HUDEP-2 (cell line): ENCODE results near the gene HOMER1.
A peak's percentile ranks its signal among the peaks of the same experiment; 100 is the strongest.

ENCODE experiments used
- DNase-seq, 76 experiments: peaks; one replicate each; lab custom pipeline; 2025; ENCODE audit not compliant: unreplicated experiment in 76 of 76; lab: John Stamatoyannopoulos, UW

The HOMER1 gene

DNA sequence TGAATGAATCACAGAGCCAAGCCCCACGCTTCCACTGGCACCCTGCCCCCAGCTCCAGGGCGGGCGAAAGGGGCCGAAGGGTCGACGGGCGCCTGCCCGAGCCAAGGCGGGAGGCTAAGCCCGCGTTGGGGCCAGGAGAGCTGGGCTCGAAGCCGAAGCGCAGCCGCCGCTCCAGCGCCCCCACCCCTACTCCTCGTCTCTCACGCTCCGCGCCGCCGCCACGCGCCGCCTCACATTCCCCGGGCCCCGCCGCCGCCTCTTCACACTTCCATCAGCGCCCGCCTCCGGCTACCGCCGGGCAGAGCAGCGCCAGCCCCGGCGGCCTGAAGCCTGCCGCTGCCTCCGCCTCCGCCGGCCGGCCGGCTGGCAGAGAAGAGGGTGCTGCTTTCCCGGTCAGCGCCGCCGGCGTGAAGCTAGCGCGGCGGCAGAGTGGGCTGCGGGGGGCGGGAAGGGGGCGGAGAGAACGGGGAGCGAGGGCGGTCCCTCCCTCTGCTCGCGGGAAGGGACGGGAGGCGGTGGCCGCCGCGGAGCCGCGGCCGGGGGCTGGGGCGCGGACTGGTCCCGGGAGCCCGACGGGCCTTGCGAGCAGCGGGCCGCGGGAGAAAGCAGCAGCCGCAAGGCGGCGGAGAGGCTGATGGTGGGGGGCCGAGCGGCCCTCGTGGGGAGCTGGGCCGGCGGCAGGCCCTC is at the start of gene HOMER1:
TSS of gene HOMER1 (minus strand) at position 431 of the 687 bp plus-strand sequence. CDS start 1,360 bp downstream, outside the sequence.
- DNase-seq: peak in 55 of 76 experiments; percentile 4 to 72 (median 48)

- DNase-seq: no peak
Measured at GRCh38 chr5:79563247-79563590, 49.3 kb upstream of the HOMER1 start.

DNA sequence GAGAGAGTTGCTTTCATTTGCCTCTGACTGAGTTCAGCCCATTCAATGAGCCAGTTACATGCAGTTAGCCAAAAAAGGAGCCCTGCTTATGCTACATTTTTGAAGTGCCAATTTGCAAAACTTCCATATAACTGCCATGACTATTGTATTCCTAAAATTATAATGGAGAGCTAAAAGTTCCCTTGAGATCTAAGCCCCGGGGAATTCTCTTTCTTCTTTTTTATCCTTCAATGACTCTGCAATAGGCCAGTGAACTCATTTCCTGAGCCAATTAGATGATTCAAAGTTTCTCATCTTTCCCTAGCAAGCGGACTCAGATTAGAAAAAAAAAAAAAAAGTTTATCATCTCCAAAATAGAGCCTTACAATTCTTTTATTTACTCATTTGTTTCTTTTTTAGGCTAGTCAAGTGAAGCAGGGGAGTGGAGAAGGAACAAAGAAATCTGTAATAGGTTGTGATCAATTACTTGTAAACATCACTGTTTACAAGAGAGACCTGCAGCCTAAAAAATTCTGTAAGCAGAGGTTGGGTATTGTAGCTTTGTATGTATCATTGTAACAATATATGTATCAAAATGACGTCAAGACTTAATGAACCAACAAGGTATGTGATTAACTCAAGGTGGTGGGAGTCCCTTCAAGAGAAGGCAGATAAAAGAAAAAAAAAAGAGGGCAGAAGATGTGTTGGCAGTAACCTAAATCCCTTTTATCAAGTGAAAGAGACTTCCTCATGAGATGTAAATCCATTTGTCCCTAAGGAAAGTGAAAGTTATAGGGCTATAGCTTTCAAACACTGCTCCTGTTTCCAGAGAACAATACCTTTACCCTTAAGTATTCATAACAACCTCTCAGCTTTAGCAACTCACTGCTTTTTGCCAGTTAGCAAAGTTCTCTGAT is 48.7 kb upstream of the HOMER1 start:
- no peak for DNase-seq

DNA sequence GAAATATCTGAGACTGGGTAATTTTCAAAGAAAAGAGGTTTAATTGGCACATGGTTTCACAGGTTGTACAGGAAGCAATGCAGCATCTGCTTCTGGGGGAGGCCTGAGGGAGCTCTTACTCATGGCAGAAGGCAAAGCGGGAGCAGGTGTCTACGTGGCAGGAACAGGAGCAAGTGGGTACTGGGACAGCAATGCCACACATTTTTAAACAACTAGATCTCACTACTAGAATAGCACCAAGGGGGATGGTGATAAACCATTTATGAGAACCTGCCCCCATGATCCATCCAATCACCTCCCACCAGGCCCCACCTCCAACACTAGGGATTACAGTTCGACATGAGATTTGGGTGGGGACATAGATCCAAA is 47.6 kb upstream of the HOMER1 start:
- DNase-seq: no peak

DNA sequence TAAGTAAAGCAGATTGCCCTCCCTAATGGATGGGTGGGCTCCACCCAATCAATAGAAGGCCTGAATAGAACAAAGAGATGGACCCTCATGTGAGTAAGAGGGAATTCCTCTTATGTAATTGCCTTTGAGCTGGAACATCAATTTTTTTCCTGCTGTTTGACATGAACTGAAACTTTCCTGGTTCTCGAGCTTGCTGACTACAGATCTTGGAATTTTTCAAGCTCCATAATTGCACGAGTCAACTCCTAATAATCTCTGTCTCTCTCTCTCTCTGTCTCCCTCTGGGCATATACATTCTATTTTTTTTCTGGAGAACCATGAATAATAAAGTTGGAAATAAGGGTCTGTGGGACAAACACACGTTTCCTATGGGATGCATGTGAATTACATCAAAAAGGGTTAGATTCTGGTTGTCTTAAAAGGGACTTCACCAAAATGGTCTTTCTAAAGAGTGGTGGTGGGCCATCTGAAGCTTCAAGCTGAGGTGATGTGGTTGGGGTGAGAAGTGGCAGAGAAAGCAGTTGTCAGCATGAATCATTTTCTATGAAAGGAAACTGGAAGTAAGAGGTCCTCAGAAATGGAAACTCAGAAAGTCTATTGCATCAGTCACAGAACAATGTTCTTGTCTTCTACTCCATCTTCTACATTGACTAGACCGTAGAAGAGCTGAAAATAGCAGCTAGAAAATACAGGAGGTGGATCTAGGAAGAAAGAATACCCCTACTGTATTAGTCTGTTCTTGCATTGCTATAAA is 47.0 kb upstream of the HOMER1 start:
- DNase-seq: no peak

DNA sequence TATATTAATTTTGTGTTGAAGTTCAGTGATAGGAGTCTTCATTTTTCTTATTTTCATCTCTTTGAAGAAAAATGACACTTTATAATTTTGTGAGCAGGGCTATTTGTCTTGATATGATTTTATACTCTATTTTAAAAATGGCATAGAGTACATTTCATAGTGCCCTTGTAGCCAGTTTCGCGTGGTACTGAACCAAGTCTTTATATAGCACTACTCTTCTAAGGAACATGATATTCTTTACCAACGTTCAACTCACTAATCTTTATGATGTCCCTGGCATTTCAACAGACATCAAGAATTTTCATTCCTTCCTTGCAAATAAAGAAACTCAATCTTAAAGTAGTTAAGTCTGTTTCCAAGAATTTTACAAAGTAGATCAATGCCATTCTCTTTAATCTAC is 41.5 kb upstream of the HOMER1 start:
- DNase-seq: no peak

- no peak for DNase-seq
Measured at GRCh38 chr5:79552984-79553383, 39.0 kb upstream of the HOMER1 start.

- no peak for DNase-seq
Measured at GRCh38 chr5:79547982-79548381, 34.0 kb upstream of the HOMER1 start.

DNA sequence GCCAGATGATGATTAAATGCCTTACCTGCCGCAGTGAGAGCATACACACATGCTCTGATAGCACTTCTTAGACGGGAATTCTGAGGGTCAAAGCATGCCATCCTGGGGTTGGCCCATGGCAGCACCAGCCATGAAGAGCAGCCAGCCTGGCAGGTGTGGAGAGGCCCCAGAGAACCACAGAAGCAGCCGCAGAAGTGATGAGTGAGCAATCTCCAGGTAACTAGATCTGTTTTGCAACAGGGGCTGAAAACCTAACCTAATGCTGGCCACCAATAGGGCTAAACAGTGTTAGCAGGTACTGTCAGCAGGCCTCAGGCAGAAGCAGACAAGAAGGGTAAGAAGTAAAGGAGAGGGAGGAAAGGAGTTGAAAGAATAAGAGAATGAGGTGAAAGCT is 33.5 kb upstream of the HOMER1 start:
- DNase-seq: no peak

- no peak for DNase-seq
Measured at GRCh38 chr5:79546782-79547428, 33.0 kb upstream of the HOMER1 start.

DNA sequence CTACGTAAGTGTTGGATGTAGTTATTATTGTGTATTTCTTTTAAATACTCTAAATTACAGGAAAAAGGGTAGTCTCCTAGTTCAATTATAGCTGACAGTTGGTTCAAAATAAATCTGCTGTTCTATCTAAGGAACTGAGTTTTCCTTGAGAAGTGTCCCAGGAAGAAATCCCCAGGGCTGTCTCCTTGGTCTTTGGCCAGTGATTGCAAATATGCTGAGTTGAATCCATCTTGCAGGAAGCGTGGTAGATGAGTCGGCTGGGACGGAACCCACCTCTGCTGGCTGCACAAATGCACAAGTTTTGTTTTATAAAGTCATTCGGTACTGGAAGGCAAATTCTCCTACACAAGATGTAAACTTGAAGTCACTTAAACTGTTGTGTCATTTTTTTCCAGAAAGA is 30.2 kb upstream of the HOMER1 start:
- no peak for DNase-seq

GRCh38 chr5:79540939-79541338 is 27.0 kb upstream of the HOMER1 start:
- DNase-seq: no peak

GRCh38 chr5:79536193-79536906 is 22.4 kb upstream of the HOMER1 start:
- no peak for DNase-seq

GRCh38 chr5:79535477-79536192 is 21.7 kb upstream of the HOMER1 start:
- no peak for DNase-seq

GRCh38 chr5:79529110-79529509 is 15.2 kb upstream of the HOMER1 start:
- DNase-seq: no peak

GRCh38 chr5:79527431-79527830 is 13.5 kb upstream of the HOMER1 start:
- DNase-seq: no peak

GRCh38 chr5:79526928-79527327 is 13.0 kb upstream of the HOMER1 start:
- no peak for DNase-seq

- no peak for DNase-seq
Measured at GRCh38 chr5:79526493-79526892, 12.6 kb upstream of the HOMER1 start.

DNA sequence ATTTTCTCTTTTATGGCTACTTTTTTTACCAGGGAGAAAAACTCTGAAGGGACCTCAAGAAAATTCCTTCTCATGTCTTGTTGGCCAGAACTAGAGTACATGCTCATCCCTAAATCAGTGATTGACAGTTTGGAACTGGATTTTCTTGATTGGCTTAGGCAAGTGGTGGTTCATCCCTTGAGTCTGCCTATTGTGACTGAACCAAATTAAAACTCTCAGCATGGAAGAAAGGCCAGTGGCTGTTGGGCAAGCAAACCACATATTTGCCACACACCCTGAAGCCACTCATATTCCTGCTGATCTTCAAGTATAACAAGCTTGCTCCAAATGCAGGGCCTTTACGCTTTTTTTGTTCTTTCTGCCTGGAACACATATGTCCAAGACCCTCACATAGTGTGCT is 7.2 kb upstream of the HOMER1 start:
- DNase-seq: no peak

- DNase-seq: no peak
Measured at GRCh38 chr5:79518718-79519117, 4.8 kb upstream of the HOMER1 start.
